HCT116 (cell line): ENCODE data around the gene RSRC1. TPM values are rescaled to one million over a fixed set of nuclear protein-coding genes. Genes with fewer than 3 reads are reported as not detected.

Experiments
- ATAC-seq: fragments of 200-7000 bp; cut with Tn5 transposase; 2 replicates; pipeline ENCODE4 v1.9.1; 2020; ENCODE audit warnings: mild to moderate bottlenecking, moderate library complexity
- BruUV-seq: library from RNA; stranded (reverse); fragments of 400-500 nt; replicated peaks from 2 replicates; lab custom pipeline; 2021; lab: Mats Ljungman, UMichigan
- CTCF ChIA-PET: fragments of 300-600 bp; sonication (Branson Sonifier 250); formaldehyde crosslinking; loops from one replicate; lab custom pipeline; 2021; ENCODE audit warnings: antibody characterized with exemption; lab: Charles Lee
- POLR2A ChIA-PET: fragments of 300-600, 350-600 bp; sonication (Branson Sonifier 250); formaldehyde crosslinking; loops from one replicate; lab custom pipeline; 2021; ENCODE audit warnings: antibody characterized with exemption; lab: Charles Lee
- RAD21 ChIA-PET, 2 experiments: fragments of 300-600 bp; sonication (Branson Sonifier 250); formaldehyde crosslinking; loops; one replicate each; lab custom pipeline; 2023; ENCODE audit warnings: low total read pairs in 2 of 2; ENCODE audit not compliant: uncharacterized antibody in 2 of 2, unreplicated experiment in 2 of 2, low non-redundant PET in 1 of 2; lab: Charles Lee
- DNase-seq: peaks from one replicate; pipeline ENCODE4 v3.0.0-alpha.2; 2010; ENCODE audit warnings: low read depth, low spot score
- H2AFZ ChIP-seq: fragments of 200-600 bp; shearing (Covaris generic), sonication (generic); 2 replicates; pipeline ENCODE4 v1.6.1; 2017; ENCODE audit warnings: low read depth, mixed run types, mixed read lengths, antibody characterized with exemption, low read length; ENCODE audit not compliant: poor library complexity, severe bottlenecking
- H3K27ac ChIP-seq: 2 replicates; pipeline ENCODE4 v1.5.1; 2012; ENCODE audit warnings: low read depth, low read length
- H3K27me3 ChIP-seq: fragments of 200-600 bp; sonication (generic); 2 replicates; pipeline ENCODE4 v1.6.1; 2016; ENCODE audit warnings: mixed run types, low read length, mixed read lengths; ENCODE audit not compliant: insufficient read depth
- H3K36me3 ChIP-seq, 2 experiments: fragments of 200-500 bp in 1 of 2; fragments of 200-600 bp in 1 of 2; sonication (Bioruptor generic) in 1 of 2; sonication (generic) in 1 of 2; 2 replicates each; pipeline versions ENCODE4 v1.5.1 to v1.6.1; 2014 to 2016; ENCODE audit warnings: low read length in 2 of 2, inconsistent platforms in 1 of 2, mixed read lengths in 1 of 2, mixed run types in 1 of 2; ENCODE audit not compliant: insufficient read depth in 2 of 2, control insufficient read depth in 1 of 2
- H3K4me1 ChIP-seq, 2 experiments: fragments of 200-600 bp in 1 of 2; sonication (generic) in 1 of 2; 2 replicates each; pipeline versions ENCODE4 v1.5.1 to v1.6.1; 2012 to 2017; ENCODE audit warnings: low read length in 2 of 2, inconsistent platforms in 1 of 2, mild to moderate bottlenecking in 1 of 2, mixed read lengths in 1 of 2, mixed run types in 1 of 2, moderate library complexity in 1 of 2; ENCODE audit not compliant: insufficient read depth in 2 of 2, control insufficient read depth in 1 of 2
- H3K4me2 ChIP-seq: fragments of 200-600 bp; sonication (generic); 2 replicates; pipeline ENCODE4 v1.6.1; 2017; ENCODE audit warnings: mixed run types, low read length, mixed read lengths
- H3K4me3 ChIP-seq, 2 experiments: fragments of 200-600 bp in 1 of 2; sonication (generic) in 1 of 2; replicated peaks in 1 of 2; 2 replicates each; pipeline ENCODE4 v1.5.1; 2011 to 2016; ENCODE audit warnings: low read length in 2 of 2, control low read depth in 1 of 2, low read depth in 1 of 2, mild to moderate bottlenecking in 1 of 2, mixed read lengths in 1 of 2, mixed run types in 1 of 2
- H3K79me2 ChIP-seq: fragments of 200-600 bp; sonication (generic); 2 replicates; pipeline ENCODE4 v1.6.1; 2017; ENCODE audit warnings: mild to moderate bottlenecking, mixed run types, low read length, moderate library complexity, mixed read lengths; ENCODE audit not compliant: insufficient read depth
- H3K9ac ChIP-seq: fragments of 200-600 bp; sonication (generic); 2 replicates; pipeline ENCODE4 v1.6.1; 2016; ENCODE audit warnings: low read length, mixed read lengths
- H3K9me2 ChIP-seq: fragments of 200-600 bp; sonication (generic), shearing (Covaris generic); 2 replicates; pipeline ENCODE4 v1.6.1; 2017; ENCODE audit warnings: mixed run types, mild to moderate bottlenecking, moderate library complexity; ENCODE audit not compliant: insufficient read depth
- H3K9me3 ChIP-seq, 2 experiments: fragments of 200-500 bp in 1 of 2; fragments of 200-600 bp in 1 of 2; sonication (Bioruptor generic) in 1 of 2; sonication (generic) in 1 of 2; 2 replicates each; pipeline ENCODE4 v1.6.1; 2014 to 2017; ENCODE audit warnings: low read length in 2 of 2, mixed read lengths in 2 of 2, inconsistent platforms in 1 of 2, low read depth in 1 of 2, mild to moderate bottlenecking in 1 of 2, mixed run types in 1 of 2, moderate library complexity in 1 of 2; ENCODE audit not compliant: control insufficient read depth in 1 of 2, insufficient read depth in 1 of 2
- H4K20me1 ChIP-seq: fragments of 200-600 bp; sonication (generic), shearing (Covaris generic); 2 replicates; pipeline ENCODE4 v1.6.1; 2017; ENCODE audit warnings: mixed run types, mild to moderate bottlenecking, moderate library complexity; ENCODE audit not compliant: insufficient read depth
- ATF3 ChIP-seq: IDR thresholded peaks from 2 replicates; pipeline ENCODE4 v1.6.1; 2012
- CBX3 ChIP-seq: IDR thresholded peaks from 2 replicates; pipeline ENCODE4 v1.6.1; 2012; ENCODE audit warnings: low read depth
- CEBPB ChIP-seq: IDR thresholded peaks from 2 replicates; pipeline ENCODE4 v1.6.1; 2012; ENCODE audit warnings: low read depth
- EGR1 ChIP-seq: IDR thresholded peaks from 2 replicates; pipeline ENCODE4 v1.6.1; 2012; ENCODE audit warnings: low read depth
- ELF1 ChIP-seq: IDR thresholded peaks from 2 replicates; pipeline ENCODE4 v1.6.1; 2012; ENCODE audit warnings: low read depth, borderline replicate concordance
- EZH2 ChIP-seq: fragments of 200-600 bp; sonication (generic); IDR thresholded peaks from 2 replicates; pipeline ENCODE4 v1.6.1; 2017; ENCODE audit warnings: antibody characterized with exemption, mixed run types
- EZH2phosphoT487 ChIP-seq: fragments of 200-600 bp; IDR thresholded peaks from 2 replicates; pipeline ENCODE4 v1.6.1; 2018; ENCODE audit warnings: antibody characterized with exemption, borderline replicate concordance
- FOSL1 ChIP-seq: IDR thresholded peaks from 2 replicates; pipeline ENCODE4 v1.6.1; 2012; ENCODE audit warnings: low read depth
- MAX ChIP-seq: IDR thresholded peaks from 2 replicates; pipeline ENCODE4 v1.6.1; 2012
- POLR2A ChIP-seq: IDR thresholded peaks from 2 replicates; pipeline ENCODE4 v1.7.0; 2011; ENCODE audit warnings: borderline replicate concordance; ENCODE audit not compliant: insufficient read depth, insufficient read length; ENCODE audit errors: extremely low read depth
- POLR2AphosphoS5 ChIP-seq: IDR thresholded peaks from 2 replicates; pipeline ENCODE4 v1.6.1; 2011; ENCODE audit warnings: mild to moderate bottlenecking, low read depth, low read length, moderate library complexity
- RAD21 ChIP-seq: IDR thresholded peaks from 2 replicates; pipeline ENCODE4 v1.6.1; 2012; ENCODE audit warnings: low read depth, mild to moderate bottlenecking
- SP1 ChIP-seq: IDR thresholded peaks from 2 replicates; pipeline ENCODE4 v1.6.1; 2012; ENCODE audit warnings: low read depth
- SRF ChIP-seq: IDR thresholded peaks from 2 replicates; pipeline ENCODE4 v1.6.1; 2012; ENCODE audit warnings: low read depth
- TCF7L2 ChIP-seq: IDR thresholded peaks from 2 replicates; pipeline ENCODE4 v1.7.0; 2011; ENCODE audit warnings: borderline replicate concordance, inconsistent platforms; ENCODE audit not compliant: insufficient read depth, insufficient read length; ENCODE audit errors: extremely low read depth
- YY1 ChIP-seq: IDR thresholded peaks from 2 replicates; pipeline ENCODE4 v1.6.1; 2011; ENCODE audit warnings: low read length, low read depth, moderate library complexity, mild to moderate bottlenecking; ENCODE audit not compliant: insufficient replicate concordance; ENCODE audit errors: extremely low read depth
- ZFX ChIP-seq: fragments of 450-650 bp; IDR thresholded peaks from 2 replicates; pipeline ENCODE4 v1.6.1; 2017
- ZNF274 ChIP-seq: fragments of 200-500 bp; sonication (Bioruptor generic); IDR thresholded peaks from 2 replicates; pipeline ENCODE4 v1.6.1; 2014; ENCODE audit warnings: mild to moderate bottlenecking, low read depth, low read length, inconsistent platforms
- intact Hi-C: fragments of 100-400 bp; cut with micrococcal nuclease; formaldehyde crosslinking; loops from 2 replicates; pipeline ENCODE4 v1.10.0; 2022
- total RNA-seq: library from RNA; stranded (reverse); gene quantifications from one replicate; pipeline ENCODE4 v1.2.1, GENCODE V29; 2021; ENCODE audit not compliant: unreplicated experiment
- TF ChIP-seq, protein P1 (sequence below): IDR thresholded peaks from 2 replicates; pipeline ENCODE4 v1.6.1; 2011; ENCODE audit warnings: mild to moderate bottlenecking, low read length, moderate library complexity; ENCODE audit not compliant: insufficient replicate concordance; ENCODE audit errors: extremely low read depth
- TF ChIP-seq, protein P2 (sequence below): IDR thresholded peaks from 2 replicates; pipeline ENCODE4 v1.6.1; 2012; ENCODE audit warnings: low read depth

The RSRC1 gene
- total RNA-seq, 1 experiment from 2014 or later = 37.1 TPM

GRCh38 chr3:158471639-158472294, 361.9 kb downstream of the RSRC1 start:
- no peak overlapping the region for H3K4me2 ChIP-seq
- H3K27ac ChIP-seq = no peak overlapping the region
- DNase-seq (peak; percentile 24), ATAC-seq (no peak)
- intact Hi-C loops = no loop called here
- ChIA-PET RAD21 (no interaction called here), CTCF (no interaction called here), POLR2A (no interaction called here)
- no peaks in the 10 kb centered on the region for H4K20me1 ChIP-seq
- no peaks in the 10 kb centered on the region for H3K9me3 ChIP-seq
- H2AFZ ChIP-seq = no peak overlapping the region
- no peaks in the 10 kb centered on the region for H3K79me2 ChIP-seq
- no TSS peak for BruUV-seq
- H3K36me3 ChIP-seq = no peaks in the 10 kb centered on the region
- no peaks in the 10 kb centered on the region for H3K27me3 ChIP-seq
- H3K4me1 ChIP-seq = peaks cover 0 to 12% of the 10 kb centered on the region in 2 experiments; a peak in 1 of 4 replicates
- H3K4me3 ChIP-seq = no peak overlapping the region
- no peak overlapping the region for H3K9ac ChIP-seq
- no peaks in the 10 kb centered on the region for H3K9me2 ChIP-seq
- TF ChIP-seq ZFX (no peak), ELF1 (no peak), SRF (no peak), RAD21 (no peak), TCF7L2 (no peak), YY1 (no peak), MAX (no peak), POLR2A (no peak), EGR1 (no peak), FOSL1 (peak; percentile 74), EZH2phosphoT487 (no peak), ATF3 (no peak), CBX3 (0 out of 2 replicates have a peak, but pooled peaks have one; percentile 30), SP1 (peak; percentile 53; the same call in 1 of the 2 replicates), POLR2AphosphoS5 (no peak), CEBPB (no peak), ZNF274 (no peak), EZH2 (no peak)
- TF ChIP-seq, protein P1, sequence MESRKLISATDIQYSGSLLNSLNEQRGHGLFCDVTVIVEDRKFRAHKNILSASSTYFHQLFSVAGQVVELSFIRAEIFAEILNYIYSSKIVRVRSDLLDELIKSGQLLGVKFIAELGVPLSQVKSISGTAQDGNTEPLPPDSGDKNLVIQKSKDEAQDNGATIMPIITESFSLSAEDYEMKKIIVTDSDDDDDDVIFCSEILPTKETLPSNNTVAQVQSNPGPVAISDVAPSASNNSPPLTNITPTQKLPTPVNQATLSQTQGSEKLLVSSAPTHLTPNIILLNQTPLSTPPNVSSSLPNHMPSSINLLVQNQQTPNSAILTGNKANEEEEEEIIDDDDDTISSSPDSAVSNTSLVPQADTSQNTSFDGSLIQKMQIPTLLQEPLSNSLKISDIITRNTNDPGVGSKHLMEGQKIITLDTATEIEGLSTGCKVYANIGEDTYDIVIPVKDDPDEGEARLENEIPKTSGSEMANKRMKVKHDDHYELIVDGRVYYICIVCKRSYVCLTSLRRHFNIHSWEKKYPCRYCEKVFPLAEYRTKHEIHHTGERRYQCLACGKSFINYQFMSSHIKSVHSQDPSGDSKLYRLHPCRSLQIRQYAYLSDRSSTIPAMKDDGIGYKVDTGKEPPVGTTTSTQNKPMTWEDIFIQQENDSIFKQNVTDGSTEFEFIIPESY = no peak
- TF ChIP-seq, protein P2, sequence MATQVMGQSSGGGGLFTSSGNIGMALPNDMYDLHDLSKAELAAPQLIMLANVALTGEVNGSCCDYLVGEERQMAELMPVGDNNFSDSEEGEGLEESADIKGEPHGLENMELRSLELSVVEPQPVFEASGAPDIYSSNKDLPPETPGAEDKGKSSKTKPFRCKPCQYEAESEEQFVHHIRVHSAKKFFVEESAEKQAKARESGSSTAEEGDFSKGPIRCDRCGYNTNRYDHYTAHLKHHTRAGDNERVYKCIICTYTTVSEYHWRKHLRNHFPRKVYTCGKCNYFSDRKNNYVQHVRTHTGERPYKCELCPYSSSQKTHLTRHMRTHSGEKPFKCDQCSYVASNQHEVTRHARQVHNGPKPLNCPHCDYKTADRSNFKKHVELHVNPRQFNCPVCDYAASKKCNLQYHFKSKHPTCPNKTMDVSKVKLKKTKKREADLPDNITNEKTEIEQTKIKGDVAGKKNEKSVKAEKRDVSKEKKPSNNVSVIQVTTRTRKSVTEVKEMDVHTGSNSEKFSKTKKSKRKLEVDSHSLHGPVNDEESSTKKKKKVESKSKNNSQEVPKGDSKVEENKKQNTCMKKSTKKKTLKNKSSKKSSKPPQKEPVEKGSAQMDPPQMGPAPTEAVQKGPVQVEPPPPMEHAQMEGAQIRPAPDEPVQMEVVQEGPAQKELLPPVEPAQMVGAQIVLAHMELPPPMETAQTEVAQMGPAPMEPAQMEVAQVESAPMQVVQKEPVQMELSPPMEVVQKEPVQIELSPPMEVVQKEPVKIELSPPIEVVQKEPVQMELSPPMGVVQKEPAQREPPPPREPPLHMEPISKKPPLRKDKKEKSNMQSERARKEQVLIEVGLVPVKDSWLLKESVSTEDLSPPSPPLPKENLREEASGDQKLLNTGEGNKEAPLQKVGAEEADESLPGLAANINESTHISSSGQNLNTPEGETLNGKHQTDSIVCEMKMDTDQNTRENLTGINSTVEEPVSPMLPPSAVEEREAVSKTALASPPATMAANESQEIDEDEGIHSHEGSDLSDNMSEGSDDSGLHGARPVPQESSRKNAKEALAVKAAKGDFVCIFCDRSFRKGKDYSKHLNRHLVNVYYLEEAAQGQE = no peak
